Activated CD4-positive, CD25-positive, alpha-beta regulatory T cell treated with anti-CD3 and anti-CD28 coated beads, Interleukin-2, amount 50 U/mL, for 72 hours (primary cell): ENCODE measurements around the gene ARHGDIG.
"Not testable (repeated sequence)": the region's sequence is repeated elsewhere in the genome, so short reads cannot be mapped to it uniquely, and the experiment has no call there.

Experiments used
- DNase-seq: peaks from one replicate; pipeline ENCODE4 v3.0.0; 2021

ARHGDIG gene

DNA sequence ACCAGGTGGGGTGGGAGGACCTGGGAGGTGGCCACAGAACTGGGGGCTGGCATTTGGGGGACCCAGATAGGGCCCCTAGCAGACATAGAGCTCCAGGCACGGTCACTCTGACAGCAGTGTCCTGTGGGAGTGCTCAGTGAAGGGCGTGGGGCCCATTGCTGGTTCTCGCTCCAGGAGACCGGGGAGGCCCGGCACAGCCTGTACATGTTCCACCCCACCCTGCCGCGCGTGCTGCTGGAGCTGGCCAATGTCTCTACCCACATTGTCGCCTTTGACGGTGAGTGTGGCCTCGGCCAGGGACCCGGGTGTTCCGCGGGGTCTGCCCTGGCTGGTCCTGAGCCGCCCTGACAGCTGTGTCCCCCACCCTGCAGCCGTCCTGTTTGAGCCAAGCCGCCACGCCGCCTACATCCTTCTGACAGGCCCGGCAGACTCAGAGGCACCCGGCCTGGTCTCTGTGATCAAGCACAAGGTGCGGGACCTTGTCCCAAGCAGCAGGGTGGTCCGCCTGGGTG is 15.9 kb upstream of the ARHGDIG start:
- DNase-seq = no peak

- DNase-seq = no peak
Measured at GRCh38 chr16:265002-265529, 15.3 kb upstream of the ARHGDIG start.

- DNase-seq = no peak
Measured at GRCh38 chr16:265711-266110, 14.7 kb upstream of the ARHGDIG start.

GRCh38 chr16:266258-267164 is 13.9 kb upstream of the ARHGDIG start:
- no peak for DNase-seq

DNA sequence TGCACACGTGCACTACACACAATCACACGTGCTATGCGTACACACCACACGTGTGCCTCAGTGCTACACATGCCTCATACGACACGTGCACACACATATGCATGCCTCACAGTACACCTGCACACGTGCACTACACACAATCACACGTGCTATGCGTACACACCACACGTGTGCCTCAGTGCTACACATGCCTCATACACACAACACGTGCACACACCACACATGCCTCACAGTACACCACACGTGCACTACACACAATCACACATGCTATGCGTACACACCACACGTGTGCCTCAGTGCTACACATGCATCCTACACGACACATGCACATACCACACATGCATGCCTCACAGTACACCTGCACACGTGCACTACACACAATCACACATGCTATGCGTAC is 12.8 kb upstream of the ARHGDIG start:
- not testable (repeated sequence) for DNase-seq

DNA sequence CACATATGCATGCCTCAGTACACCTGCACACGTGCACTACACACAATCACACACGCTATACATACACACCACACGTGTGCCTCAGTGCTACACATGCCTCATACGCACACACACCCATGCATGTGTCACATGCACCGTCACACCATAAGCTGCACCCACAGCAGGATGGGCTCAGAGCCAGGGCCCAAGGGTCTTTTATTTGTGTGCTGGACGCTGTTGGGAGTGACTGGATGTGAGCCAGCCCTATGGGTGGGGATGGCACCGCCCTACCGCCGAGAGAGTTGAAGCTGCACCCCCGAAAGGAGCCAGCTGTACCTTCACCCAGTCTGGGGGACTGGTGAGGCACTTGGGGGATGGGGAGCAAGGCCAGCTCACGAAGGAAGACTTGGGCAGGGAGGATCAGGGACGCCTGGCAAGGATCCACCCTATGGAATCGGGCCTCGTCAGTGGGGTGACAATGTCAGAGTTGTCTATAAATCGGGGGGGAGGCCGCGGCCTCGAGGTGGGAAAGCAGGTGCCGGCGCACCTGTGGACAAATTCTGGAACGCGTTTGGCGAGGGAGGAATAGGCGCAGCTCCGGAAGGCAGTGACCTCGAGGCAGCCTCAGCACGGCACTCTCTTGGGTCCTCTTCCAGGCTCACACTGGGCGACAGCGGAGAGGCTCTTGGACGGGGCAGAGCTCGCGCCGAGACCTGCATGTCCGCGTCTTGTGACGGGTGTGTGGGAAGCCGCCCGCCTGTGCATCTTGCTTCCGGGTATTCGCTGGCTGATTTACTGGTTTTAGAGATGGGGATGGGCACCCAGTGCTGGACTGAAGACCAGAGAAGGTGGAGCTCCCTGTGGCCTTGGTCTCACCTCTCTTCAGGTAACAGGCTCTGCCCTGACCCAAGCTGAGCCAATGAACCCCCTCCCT is 12.0 kb upstream of the ARHGDIG start:
- no peak for DNase-seq

GRCh38 chr16:269061-269796 is 11.2 kb upstream of the ARHGDIG start:
- no peak for DNase-seq

GRCh38 chr16:270381-271255 is 9.8 kb upstream of the ARHGDIG start:
- DNase-seq = no peak

GRCh38 chr16:272633-273546 is 7.5 kb upstream of the ARHGDIG start:
- DNase-seq = no peak

- no peak for DNase-seq
Measured at GRCh38 chr16:273547-274421, 6.6 kb upstream of the ARHGDIG start.

DNA sequence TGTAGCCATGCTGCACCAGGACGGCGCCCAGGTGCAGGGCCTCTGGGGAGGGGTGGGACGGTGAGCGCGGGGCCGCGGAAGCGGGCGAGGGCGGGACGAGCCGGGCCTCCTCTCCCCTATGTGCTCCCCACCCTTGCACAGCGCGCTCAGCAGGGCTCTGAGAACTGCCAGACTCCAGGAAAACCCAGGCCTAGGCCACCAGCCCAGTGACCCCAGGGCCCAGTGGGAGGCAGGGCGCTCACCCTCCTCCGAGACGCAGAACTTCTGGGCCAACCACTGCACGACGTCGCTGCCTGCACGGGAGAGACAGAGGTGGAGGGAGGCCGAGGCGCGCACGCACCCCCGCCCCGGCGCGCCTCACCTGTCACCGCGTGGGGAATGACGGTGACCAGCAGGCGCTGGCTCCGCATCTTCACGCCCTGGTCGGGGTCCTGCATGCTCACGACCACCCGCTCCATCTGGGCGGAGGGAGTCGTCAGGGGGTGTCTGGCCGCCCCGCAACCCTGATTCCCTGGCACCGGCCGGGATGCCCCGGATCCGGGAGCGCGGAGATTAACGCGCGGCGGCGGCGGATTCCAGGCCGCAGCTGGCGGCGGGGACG is 5.2 kb upstream of the ARHGDIG start:
- DNase-seq = no peak

GRCh38 chr16:275786-276232 is 4.6 kb upstream of the ARHGDIG start, which contains the start of gene RGS11:
TSS of gene RGS11 (minus strand) at chr16:275944. CDS start at chr16:275911, 33 bp downstream.
- no peak for DNase-seq

- DNase-seq = no peak
Measured at GRCh38 chr16:276426-277077, 3.8 kb upstream of the ARHGDIG start.

DNA sequence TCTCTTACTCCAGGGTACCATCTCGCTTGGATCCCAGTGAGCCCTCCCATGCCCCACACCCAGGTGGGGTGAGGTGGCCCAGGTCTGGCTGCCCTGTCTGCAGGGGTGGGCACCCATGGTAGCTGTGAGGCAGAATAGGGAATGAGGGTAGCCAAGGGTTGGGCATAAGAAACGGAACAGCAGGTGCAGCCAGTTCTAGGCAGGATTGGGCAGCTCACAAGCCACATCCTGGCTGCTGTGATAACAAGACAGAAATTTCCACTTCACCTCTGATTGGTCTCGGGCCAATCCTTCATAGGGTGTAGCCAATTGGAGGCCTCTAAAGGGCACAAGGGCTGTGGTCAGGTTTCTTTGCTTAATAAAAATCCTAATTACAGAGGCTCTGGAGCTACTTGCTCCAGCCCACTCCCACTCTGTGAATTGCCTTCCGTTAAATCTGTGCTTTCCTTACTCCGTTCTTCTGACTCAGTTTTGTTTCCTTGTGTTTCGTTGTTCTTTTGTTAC is 1.5 kb upstream of the ARHGDIG start:
- DNase-seq = no peak

- no peak for DNase-seq
Measured at GRCh38 chr16:279531-279930, 860 bp upstream of the ARHGDIG start.

DNA sequence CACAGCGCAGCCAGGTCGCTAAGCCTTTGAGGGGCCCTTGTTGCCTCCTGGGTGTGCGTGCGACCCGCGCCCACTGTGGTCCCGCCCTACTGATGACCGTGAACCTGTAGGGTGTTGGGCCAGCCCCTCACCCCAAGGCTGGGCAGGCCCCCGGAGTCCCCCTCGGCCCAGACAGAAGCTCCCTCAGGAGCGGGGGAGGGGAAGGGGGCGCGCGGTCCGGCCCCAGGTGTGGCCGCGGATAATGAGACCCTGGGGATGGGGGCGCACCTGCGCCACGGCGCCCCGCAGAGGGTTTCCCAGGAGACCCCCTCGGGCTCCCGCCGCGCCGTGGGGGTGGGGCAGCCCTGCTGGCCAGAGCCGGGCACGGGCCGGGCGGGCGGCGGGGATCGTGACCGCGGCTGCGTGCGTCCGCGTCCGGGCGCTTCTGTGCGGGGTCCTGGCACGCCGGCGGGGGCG is 358 bp upstream of the ARHGDIG start:
- DNase-seq = no peak

GRCh38 chr16:280991-281659 is 734 bp downstream of the ARHGDIG start:
- DNase-seq = no peak
